ENCODE results near the gene SLC44A5. TPM values are rescaled to one million over a fixed set of nuclear protein-coding genes. Genes with fewer than 3 reads are reported as not detected.
"Not testable (repeated sequence)": the region's sequence is repeated elsewhere in the genome, so short reads cannot be mapped to it uniquely, and the experiment has no call there.

SLC44A5 gene
- total RNA-seq, 2 experiments from 2014 or later: 0.15 to 0.23 TPM

DNA sequence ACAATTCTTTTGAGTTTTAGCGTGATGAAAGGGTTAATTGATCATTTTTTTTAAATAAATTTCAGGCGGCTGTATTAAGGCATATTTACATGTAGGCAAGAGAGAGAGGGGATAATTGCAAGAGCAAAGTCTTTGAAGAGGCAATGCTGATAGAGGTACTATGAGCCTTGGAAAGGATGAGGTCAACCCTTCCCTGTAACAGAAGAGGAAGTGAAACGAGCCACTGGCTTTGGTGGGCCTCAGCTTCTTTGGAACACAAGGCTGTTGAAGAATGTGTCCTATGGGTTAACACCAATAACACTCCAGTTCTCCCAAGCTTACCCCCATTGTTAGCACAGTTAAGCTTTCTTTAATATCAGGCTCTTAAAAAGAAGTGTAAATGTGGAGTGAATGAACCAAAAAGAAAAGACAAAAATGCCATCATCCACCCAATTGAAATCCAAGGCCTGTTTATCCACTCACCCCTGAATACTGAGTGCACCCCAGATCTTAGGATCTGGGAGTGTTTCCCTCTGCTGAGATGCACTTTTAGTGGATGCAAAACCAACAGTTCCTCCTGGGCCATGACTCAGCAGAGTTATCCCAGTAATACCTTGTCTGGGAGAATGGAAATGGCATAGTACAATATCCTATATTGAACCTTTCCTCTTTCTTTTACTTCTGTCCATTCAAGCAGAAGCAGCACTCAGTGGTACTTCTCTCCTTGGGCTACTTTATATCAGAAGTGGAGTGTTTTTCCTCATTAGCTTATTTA, 216.4 kb downstream of the SLC44A5 start:
- ChIA-PET CTCF (no interaction called here), POLR2A (no interaction called here)

GRCh38 chr1:75392278-75392677, 218.6 kb downstream of the SLC44A5 start:
- ChIA-PET POLR2A (no interaction called here), CTCF (no interaction called here)

DNA sequence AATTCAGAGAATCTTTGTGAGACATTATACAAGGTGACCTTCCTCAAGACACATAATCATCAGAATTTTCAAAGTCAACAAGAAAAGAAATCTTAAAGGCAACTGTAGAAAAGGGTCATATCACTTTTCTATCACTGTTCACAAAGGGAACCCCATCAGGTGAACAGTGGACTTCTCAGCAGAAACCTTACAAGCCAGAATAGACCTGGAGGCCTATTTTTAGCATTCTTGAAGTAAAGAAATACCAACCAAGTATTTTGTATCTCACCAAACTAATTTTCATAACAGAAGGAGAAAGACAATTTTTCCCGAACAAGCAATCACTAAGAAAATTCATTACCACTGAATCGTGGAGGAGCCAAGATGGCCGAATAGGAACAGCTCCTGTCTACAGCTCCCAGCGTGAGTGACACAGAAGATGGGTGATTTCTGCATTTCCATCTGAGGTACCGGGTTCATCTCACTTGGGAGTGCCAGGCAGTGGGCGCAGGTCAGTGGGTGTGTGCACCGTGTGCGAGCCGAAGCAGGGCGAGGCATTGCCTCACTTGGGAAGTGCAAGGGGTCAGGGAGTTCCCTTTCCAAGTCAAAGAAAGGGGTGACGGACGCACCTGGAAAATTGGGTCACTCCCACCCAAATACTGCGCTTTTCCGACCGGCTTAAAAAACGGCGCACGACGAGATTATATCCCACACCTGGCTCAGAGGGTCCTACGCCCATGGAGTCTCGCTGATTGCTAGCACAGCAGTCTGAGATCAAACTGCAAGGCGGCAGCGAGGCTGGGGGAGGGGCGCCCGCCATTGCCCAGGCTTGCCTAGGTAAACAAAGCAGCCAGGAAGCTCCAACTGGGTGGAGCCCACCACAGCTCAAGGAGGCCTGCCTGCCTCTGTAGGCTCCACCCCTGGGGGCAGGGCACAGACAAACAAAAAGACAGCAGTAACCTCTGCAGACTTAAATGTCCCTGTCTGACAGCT, 235.2 kb downstream of the SLC44A5 start:
- POLR2A ChIA-PET, CTCF ChIA-PET: not testable (repeated sequence)

GRCh38 chr1:75373542-75374159, 237.3 kb downstream of the SLC44A5 start:
- ChIA-PET CTCF (no interaction called here), POLR2A (no interaction called here)

DNA sequence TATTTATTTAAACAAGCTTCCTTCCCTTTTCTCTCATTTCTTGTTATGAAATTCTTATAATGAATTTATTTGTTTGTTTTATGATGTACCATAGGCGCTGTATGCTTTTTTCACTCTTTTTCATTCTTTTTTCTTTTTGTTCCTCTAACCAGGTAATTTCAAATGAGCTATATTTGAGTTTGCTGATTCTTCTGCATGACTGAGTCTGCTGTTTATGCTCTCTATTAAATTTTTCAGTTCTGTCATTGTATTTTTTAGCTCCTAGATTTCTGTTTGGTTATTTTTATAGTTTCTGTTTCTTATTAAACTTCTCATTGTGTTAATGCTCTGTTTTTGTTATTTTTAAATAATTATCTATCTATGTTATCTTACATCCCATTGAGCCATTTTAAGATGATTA, 244.3 kb downstream of the SLC44A5 start:
- ChIA-PET CTCF (no interaction called here), POLR2A (no interaction called here)

DNA sequence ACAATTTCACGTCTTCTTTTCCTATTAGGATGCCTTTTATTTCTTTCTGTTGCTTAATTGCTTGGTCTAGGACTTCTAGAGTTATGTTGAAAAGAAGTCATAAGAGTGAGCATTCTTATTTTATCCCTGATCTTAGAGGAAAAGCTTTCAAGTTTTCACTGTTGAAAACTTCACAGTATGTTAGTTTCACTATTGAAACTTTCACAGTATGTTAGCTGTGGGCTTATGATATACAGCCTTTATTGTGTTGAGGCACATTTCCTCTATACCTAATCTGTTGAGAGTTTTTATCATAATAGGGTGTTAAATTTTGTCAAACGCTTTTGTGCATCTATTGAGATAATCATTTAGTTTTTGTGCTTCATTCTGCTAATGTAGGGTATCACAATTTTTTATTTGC, 249.7 kb downstream of the SLC44A5 start:
- CTCF ChIA-PET: no interaction called here
- POLR2A ChIA-PET: no interaction called here

DNA sequence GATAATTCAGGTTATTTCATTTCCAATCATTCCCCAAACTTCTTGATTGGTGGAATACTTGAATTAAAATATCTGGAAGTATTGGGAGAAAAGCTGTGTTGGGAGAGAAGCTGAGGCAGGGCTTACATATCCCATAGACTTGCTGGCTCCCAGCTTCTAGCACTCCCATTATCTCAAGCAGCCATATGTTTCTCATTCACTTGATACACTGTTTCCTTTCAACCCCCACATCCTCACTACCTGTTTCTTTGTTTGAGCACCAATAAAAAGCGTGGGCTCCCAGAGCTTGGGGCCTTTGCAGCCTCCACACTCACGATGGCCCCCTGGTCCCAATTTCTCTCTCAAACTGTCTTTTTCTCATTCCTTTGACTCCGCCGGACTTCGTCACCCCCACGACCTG, 256.6 kb downstream of the SLC44A5 start:
- POLR2A ChIA-PET, CTCF ChIA-PET: not testable (repeated sequence)

GRCh38 chr1:75353051-75353450, 257.9 kb downstream of the SLC44A5 start:
- POLR2A ChIA-PET: no interaction called here
- CTCF ChIA-PET: no interaction called here

GRCh38 chr1:75345538-75346292, 265.2 kb downstream of the SLC44A5 start:
- ChIA-PET POLR2A (no interaction called here), CTCF (no interaction called here)

DNA sequence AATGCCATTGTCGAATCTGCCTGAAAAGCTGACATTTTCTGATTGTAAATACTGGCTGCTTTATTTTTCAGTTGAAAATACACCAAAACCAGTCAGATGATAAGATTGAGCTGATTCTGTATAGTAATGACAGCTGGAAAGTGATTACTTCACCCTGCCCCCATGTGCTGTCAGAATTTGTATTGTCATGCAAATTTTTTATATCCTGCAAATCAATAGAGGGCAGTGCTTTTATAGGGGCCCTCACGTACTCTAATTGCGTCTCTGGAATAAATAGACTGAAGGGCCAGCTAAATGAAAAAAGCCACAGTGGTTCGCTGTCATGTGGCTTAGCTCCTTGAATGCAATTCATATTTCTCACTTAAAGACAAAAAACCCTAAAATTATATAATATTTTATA, 268.1 kb downstream of the SLC44A5 start:
- POLR2A ChIA-PET: no interaction called here
- CTCF ChIA-PET: no interaction called here

DNA sequence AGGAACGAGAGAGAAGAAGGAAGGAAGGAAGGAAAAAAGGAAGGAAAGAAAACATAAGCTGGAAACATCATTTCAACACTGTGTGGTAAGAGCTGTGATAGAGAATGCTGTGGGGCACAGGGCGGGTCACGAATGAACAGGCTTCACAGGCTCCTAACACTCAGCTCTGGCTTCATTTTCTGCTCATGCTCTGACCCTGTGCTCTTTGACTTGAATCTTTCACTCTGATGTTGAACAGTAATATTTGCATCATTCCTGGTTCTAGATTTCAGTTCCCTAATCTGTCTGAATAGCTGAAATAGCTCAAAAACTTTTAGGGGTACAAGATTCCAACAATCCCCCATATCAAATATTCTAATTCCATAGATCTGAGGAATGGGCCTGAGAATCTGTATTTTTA, 269.4 kb downstream of the SLC44A5 start:
- POLR2A ChIA-PET: no interaction called here
- CTCF ChIA-PET: no interaction called here

GRCh38 chr1:75338616-75339483, 272.1 kb downstream of the SLC44A5 start:
- ChIA-PET POLR2A (no interaction called here), CTCF (no interaction called here)

GRCh38 chr1:75334876-75335389, 276.0 kb downstream of the SLC44A5 start:
- POLR2A ChIA-PET: no interaction called here

GRCh38 chr1:75330624-75331023, 280.3 kb downstream of the SLC44A5 start:
- CTCF ChIA-PET: no interaction called here
- POLR2A ChIA-PET: no interaction called here

More at GRCh38 chr1:75334876-75335389, 276.0 kb downstream of the SLC44A5 start:
- CTCF ChIA-PET: no interaction called here

DNA sequence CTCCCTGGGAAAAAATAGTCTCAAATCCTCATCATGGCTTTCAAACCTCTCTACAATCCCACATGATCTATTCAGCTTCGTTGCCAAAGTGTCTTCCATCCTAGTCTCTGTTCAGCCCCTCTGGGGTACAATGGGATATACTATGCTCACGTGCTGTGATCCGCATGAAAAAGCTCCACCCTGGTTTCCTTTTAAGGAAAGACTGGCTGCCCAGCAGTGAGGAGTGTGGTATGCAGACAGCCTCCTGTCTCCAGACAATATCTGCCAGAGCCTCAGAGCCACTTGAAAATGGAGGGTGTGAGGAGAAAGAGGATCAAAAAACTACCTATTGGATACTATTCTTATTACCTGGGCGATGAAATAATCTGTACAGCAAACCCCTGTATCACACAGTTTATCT, 282.2 kb downstream of the SLC44A5 start:
- CTCF ChIA-PET: no interaction called here
- POLR2A ChIA-PET: no interaction called here

- CTCF ChIA-PET: no interaction called here
- POLR2A ChIA-PET: no interaction called here
Observed at GRCh38 chr1:75327395-75327794, 283.5 kb downstream of the SLC44A5 start.

DNA sequence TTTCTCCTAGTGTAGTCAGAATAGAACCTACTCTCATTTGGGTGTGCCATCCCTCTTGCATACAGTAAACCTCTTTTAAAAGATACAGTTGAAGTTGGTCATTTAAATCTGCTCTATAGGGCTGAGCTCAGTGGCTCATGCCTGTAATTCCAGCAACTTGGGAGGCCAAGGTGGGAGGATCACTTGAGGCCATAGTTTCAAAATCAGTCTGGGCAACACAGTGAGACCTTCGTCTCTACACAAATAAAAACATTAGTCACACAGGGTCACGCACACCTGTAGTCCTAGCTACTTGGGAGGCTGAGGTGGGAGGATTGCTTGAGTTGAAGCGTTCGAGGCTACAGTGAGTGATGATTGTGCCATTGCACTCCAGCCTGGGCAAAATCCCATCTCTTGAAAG, 292.9 kb downstream of the SLC44A5 start:
- CTCF ChIA-PET: no interaction called here
- POLR2A ChIA-PET: no interaction called here

- CTCF ChIA-PET: no interaction called here
Observed at GRCh38 chr1:75316230-75316629, 294.7 kb downstream of the SLC44A5 start.

DNA sequence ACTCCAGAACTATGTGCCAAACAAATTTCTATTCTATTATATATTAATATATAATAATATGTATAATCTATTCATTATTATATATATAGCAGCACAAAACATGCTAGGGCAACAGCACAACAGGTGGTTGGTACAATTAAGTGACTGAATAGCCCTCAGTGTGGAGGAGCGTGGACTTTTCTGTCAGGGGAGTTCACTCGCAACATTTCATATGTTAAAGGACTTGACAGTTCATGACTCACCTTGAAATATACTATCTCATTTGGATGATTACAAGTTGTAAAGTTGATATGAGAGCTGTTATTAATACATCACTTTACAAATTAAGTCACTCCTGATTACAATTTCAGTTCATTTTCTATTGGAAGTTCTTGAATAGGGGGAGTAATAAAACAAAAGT, 298.3 kb downstream of the SLC44A5 start:
- ChIA-PET POLR2A (no interaction called here), CTCF (no interaction called here)

More at GRCh38 chr1:75316230-75316629, 294.7 kb downstream of the SLC44A5 start:
- POLR2A ChIA-PET: no interaction called here
